Stomach (tissue), 9 donors: Measurements from ENCODE around the gene PRDX6. TPM values are rescaled to one million over a fixed set of nuclear protein-coding genes. Genes with fewer than 3 reads are reported as not detected.
"Not testable (repeated sequence)": the region's sequence is repeated elsewhere in the genome, so short reads cannot be mapped to it uniquely, and the experiment has no call there.

Source experiments
- DNase-seq, 2 donors: peaks; one replicate each; pipeline versions ENCODE4 v3.0.0 to v3.0.0-alpha.2; 2013 to 2019
- H3K27ac ChIP-seq, 5 donors: fragments of 200-600 bp in 4 of 5; sonication (generic) in 4 of 5; one replicate each; pipeline ENCODE4 v1.5.1; 2013 to 2019; ENCODE audit warnings: mild to moderate bottlenecking in 1 of 5, moderate library complexity in 1 of 5
- H3K27me3 ChIP-seq, 3 donors: fragments of 200-600 bp; sonication (generic); one replicate each; pipeline ENCODE4 v1.5.1; 2017 to 2019; ENCODE audit warnings: mixed run types in 1 of 3
- H3K36me3 ChIP-seq, 4 donors: fragments of 200-600 bp; sonication (generic); 1 replicate in 3 of 4; 2 replicates in 1 of 4; pipeline ENCODE4 v1.5.1; 2016 to 2019
- H3K4me1 ChIP-seq, 4 donors: fragments of 200-600 bp; sonication (generic); one replicate each; pipeline ENCODE4 v1.5.1; 2016 to 2019
- H3K4me3 ChIP-seq, 4 donors: fragments of 200-600 bp; sonication (generic) in 3 of 4; one replicate each; pipeline ENCODE4 v1.5.1; 2016 to 2019; ENCODE audit warnings: mild to moderate bottlenecking in 1 of 4
- H3K9me3 ChIP-seq, 4 donors: fragments of 200-600 bp; sonication (generic); one replicate each; pipeline ENCODE4 v1.5.1; 2016 to 2019
- CTCF ChIP-seq, 7 experiments: fragments of 450-650 bp in 4 of 7; fragments of 200-600 bp in 3 of 7; sonication (generic) in 3 of 7; IDR thresholded peaks; one replicate each; pipeline ENCODE4 v1.5.1; 2016 to 2019; ENCODE audit warnings: antibody characterized with exemption in 7 of 7, control low read depth in 2 of 7, mild to moderate bottlenecking in 1 of 7
- EP300 ChIP-seq: sonication (generic); formaldehyde crosslinking; IDR thresholded peaks from one replicate; pipeline ENCODE4 v1.6.1; 2017; ENCODE audit warnings: antibody characterized with exemption
- POLR2A ChIP-seq, 4 donors: fragments of 450-650 bp; IDR thresholded peaks; one replicate each; pipeline ENCODE4 v1.6.1; 2016; ENCODE audit warnings: antibody characterized with exemption in 4 of 4, control low read depth in 2 of 4, mild to moderate bottlenecking in 1 of 4, moderate library complexity in 1 of 4
- POLR2AphosphoS5 ChIP-seq, 3 donors: sonication (generic); formaldehyde crosslinking; IDR thresholded peaks; one replicate each; pipeline ENCODE4 v1.6.1; 2016; ENCODE audit warnings: antibody characterized with exemption in 3 of 3
- WGBS, 5 donors: extraction: QIAGEN DNeasy Blood & Tissue Kit in 3 of 5; methylation state at CpG; one replicate each; pipeline versions ENCODE4 v1.1.5 to v1.1.7; 2013 to 2018; 5-methylcytosine and 5-hydroxymethylcytosine counted together
- intact Hi-C: fragments of 100-400 bp; cut with DNase I; formaldehyde crosslinking; loops from one replicate; pipeline ENCODE4 v1.15.1; 2023; ENCODE audit warnings: low total_unique reads
- polyA plus RNA-seq, 3 donors: library from polyadenylated mRNA; stranded (reverse); fragments of 200-250 nt; gene quantifications; one replicate each; pipeline ENCODE4 v1.2.3, GENCODE V29; 2013
- total RNA-seq, 5 donors: library from RNA; depleted of rRNA; stranded (reverse); fragments of >200 nt; gene quantifications; one replicate each; pipeline versions ENCODE4 v1.1.0 to v1.2.3, GENCODE V29; 2014 to 2016
- donor health status: healthy with polysubstance abuse.
- donor health status: Bipolar disorder and iron deficiency.
- donor health status: healthy.

The PRDX6 gene
- total and polyA plus RNA-seq, 8 donors, result 81.1 to 385 (median 172) TPM

- DNase-seq, result peak; percentile 33 to 89
- intact Hi-C loops, result no loop called here
- Histone ChIP-seq H3K9me3 (no peaks in the 10 kb centered on the region), H3K4me3 (no peak overlapping the region), H3K27ac (peak overlapping the region; percentile 7 to 79 (median 69)), H3K4me1 (peaks cover 0 to 32% (median 16%) of the 10 kb centered on the region in 4 donors), H3K36me3 (peaks cover 0 to 3% (median 2%) of the 10 kb centered on the region in 4 donors), H3K27me3 (no peaks in the 10 kb centered on the region)
- peak; percentile 25 to 68 (median 36) for TF ChIP-seq POLR2AphosphoS5 (IDR thresholded peaks at IDR 0.05)
- TF ChIP-seq CTCF (IDR thresholded peaks at IDR 0.05), result no peak
- WGBS, 5 donors, result 21 to 32% (median 25%) methylated on average over 2 of the region's 2 CpGs
These were observed 25.2 kb upstream of the PRDX6 start for GRCh38 chr1:173451981-173452380.

- Histone ChIP-seq H3K9me3 (no peaks in the 10 kb centered on the region), H3K36me3 (peaks cover 0 to 3% (median 2%) of the 10 kb centered on the region in 4 donors), H3K4me3 (no peak overlapping the region), H3K27me3 (no peaks in the 10 kb centered on the region), H3K4me1 (peaks cover 0 to 32% (median 16%) of the 10 kb centered on the region in 4 donors), H3K27ac (no peak overlapping the region)
- no peak for DNase-seq
- no peak for TF ChIP-seq POLR2AphosphoS5 (IDR thresholded peaks at IDR 0.05)
- intact Hi-C loops, result no loop called here
These were observed 23.2 kb upstream of the PRDX6 start for GRCh38 chr1:173453982-173454381.

GRCh38 chr1:173454966-173455524 is 22.1 kb upstream of the PRDX6 start:
- 69 to 93% (median 88%) methylated on average over 4 of the region's 4 CpGs for WGBS, 5 donors
- no peak for DNase-seq
- H3K27ac ChIP-seq, result no peak overlapping the region
- H3K9me3 ChIP-seq, result no peaks in the 10 kb centered on the region
- H3K4me1 ChIP-seq, result peaks cover 0 to 32% (median 16%) of the 10 kb centered on the region in 4 donors
- H3K4me3 ChIP-seq, result no peak overlapping the region
- no peak for TF ChIP-seq POLR2AphosphoS5 (IDR thresholded peaks at IDR 0.05)
- TF ChIP-seq POLR2A (IDR thresholded peaks at IDR 0.05), result no peak
- no peak for TF ChIP-seq EP300
- no peak for TF ChIP-seq CTCF (IDR thresholded peaks at IDR 0.05)
- no peaks in the 10 kb centered on the region for H3K27me3 ChIP-seq
- H3K36me3 ChIP-seq, result peaks cover 4 to 10% (median 7%) of the 10 kb centered on the region in 4 donors
- intact Hi-C loops, result no loop called here

GRCh38 chr1:173459885-173460284 is 17.2 kb upstream of the PRDX6 start:
- Histone ChIP-seq H3K27me3 (no peaks in the 10 kb centered on the region), H3K4me3 (no peak overlapping the region), H3K36me3 (peaks cover 15 to 33% (median 29%) of the 10 kb centered on the region in 4 donors), H3K9me3 (peaks cover 0 to 8% (median 3%) of the 10 kb centered on the region in 4 donors), H3K4me1 (no peaks in the 10 kb centered on the region), H3K27ac (no peak overlapping the region)
- TF ChIP-seq POLR2AphosphoS5 (IDR thresholded peaks at IDR 0.05), result no peak
- TF ChIP-seq EP300, result no peak
- no peak for TF ChIP-seq CTCF (IDR thresholded peaks at IDR 0.05)
- TF ChIP-seq POLR2A (IDR thresholded peaks at IDR 0.05), result no peak
- 75 to 86% (median 78%) methylated on average over 3 to 4 of the region's 4 CpGs for WGBS, 5 donors
- intact Hi-C loops, result no loop called here
- DNase-seq, result no peak

- intact Hi-C loops, H3K27ac ChIP-seq, H3K4me3 ChIP-seq, H3K4me1 ChIP-seq, H3K27me3 ChIP-seq, H3K9me3 ChIP-seq, DNase-seq: not testable (repeated sequence)
- H3K36me3 ChIP-seq, result peaks cover 15 to 36% (median 28%) of the 10 kb centered on the region in 4 donors
- 88 to 99% (median 96%) methylated on average over 2 of the region's 2 CpGs for WGBS, 5 donors
These were observed 14.5 kb upstream of the PRDX6 start for GRCh38 chr1:173462666-173463065.

GRCh38 chr1:173464185-173464584 is 12.9 kb upstream of the PRDX6 start:
- peaks cover 15 to 36% (median 28%) of the 10 kb centered on the region in 4 donors for H3K36me3 ChIP-seq
- H3K4me1 ChIP-seq, H3K9me3 ChIP-seq, H3K4me3 ChIP-seq, H3K27me3 ChIP-seq, intact Hi-C loops, DNase-seq, H3K27ac ChIP-seq: not testable (repeated sequence)
- WGBS, 5 donors, result 74 to 88% (median 83%) methylated on average over 2 of the region's 2 CpGs
